ENCODE measurements around the gene TUBB2A. TPM values are rescaled to one million over a fixed set of nuclear protein-coding genes. Genes with fewer than 3 reads are reported as not detected.

The TUBB2A gene
- polyA plus RNA-seq, 1 of the 3 experiments (the other 2 are of a cell fraction): 199 TPM

- CTCF ChIA-PET: no interaction called here
- WGBS (ENCODE audit: low lambda C conversion rate): 84% methylated on average over 8 of the region's 8 CpGs
- no peaks in the 10 kb centered on the region for H3K79me2 ChIP-seq (ENCODE audit: insufficient read depth)
These were observed 12.8 kb downstream of the TUBB2A start for GRCh38 chr6:3144571-3144970.

GRCh38 chr6:3143158-3143557 lies 14.2 kb downstream of the TUBB2A start:
- Histone ChIP-seq H3K4me3 (ENCODE audit: low read depth in 2 of 2, low read length in 1 of 2) (no peak overlapping the region), H3K9me2 (no peaks in the 10 kb centered on the region), H3K4me1 (ENCODE audit: control insufficient read depth in 1 of 2, insufficient read depth in 2 of 2, low read depth in 1 of 2, low read length in 1 of 2) (no peaks in the 10 kb centered on the region), H3F3A (replicated peaks; ENCODE audit: insufficient read depth) (no peaks in the 10 kb centered on the region), H3K9ac (no peak overlapping the region), H3K27ac (ENCODE audit: low read depth in 2 of 2, low read length in 1 of 2) (no peak overlapping the region), H3K9me3 (no peaks in the 10 kb centered on the region), H3K27me3 (ENCODE audit: insufficient read depth) (no peaks in the 10 kb centered on the region), H3K79me2 (ENCODE audit: insufficient read depth) (no peaks in the 10 kb centered on the region), H2AFZ (ENCODE audit: low read depth) (no peak overlapping the region), H4K20me1 (ENCODE audit: insufficient read depth) (no peaks in the 10 kb centered on the region), H3K4me2 (no peak overlapping the region), H3K36me3 (replicated peaks in 1 of 2; ENCODE audit: control insufficient read depth in 1 of 2, insufficient read depth in 2 of 2, low read length in 1 of 2) (peaks cover 22 to 49% of the 10 kb centered on the region in 2 experiments)
- no peak for DNase-seq
- ChIA-PET CTCF (interaction anchor here (0.7 kb wide), 1 partner anchor 97 kb away, joined by 3 read pairs; no protein-coding TSS in a partner anchor), POLR2A (interaction anchor here (1.0 kb wide), 1 partner anchor 116 kb away, joined by 3 read pairs; the partner anchor contains the start of gene PSMG4)
- 92% methylated on average over 6 of the region's 6 CpGs for WGBS (ENCODE audit: low lambda C conversion rate)
- no peak for TF ChIP-seq MXI1 (IDR thresholded peaks at IDR 0.05; ENCODE audit: low read depth, low read length)
- TF ChIP-seq SIN3A (IDR thresholded peaks at IDR 0.05; ENCODE audit: borderline replicate concordance, low read depth, low read length): no peak
- TF ChIP-seq GATA2 (CRISPR knock-in tag; IDR thresholded peaks at IDR 0.05): no peak
- TF ChIP-seq EZH2phosphoT487 (IDR thresholded peaks at IDR 0.05; ENCODE audit: borderline replicate concordance, low read depth): no peak
- TF ChIP-seq, protein P1, sequence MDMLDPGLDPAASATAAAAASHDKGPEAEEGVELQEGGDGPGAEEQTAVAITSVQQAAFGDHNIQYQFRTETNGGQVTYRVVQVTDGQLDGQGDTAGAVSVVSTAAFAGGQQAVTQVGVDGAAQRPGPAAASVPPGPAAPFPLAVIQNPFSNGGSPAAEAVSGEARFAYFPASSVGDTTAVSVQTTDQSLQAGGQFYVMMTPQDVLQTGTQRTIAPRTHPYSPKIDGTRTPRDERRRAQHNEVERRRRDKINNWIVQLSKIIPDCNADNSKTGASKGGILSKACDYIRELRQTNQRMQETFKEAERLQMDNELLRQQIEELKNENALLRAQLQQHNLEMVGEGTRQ (IDR thresholded peaks at IDR 0.05; ENCODE audit: borderline replicate concordance, low read depth, low read length): no peak
- no peak for TF ChIP-seq CHD2 (IDR thresholded peaks at IDR 0.05; ENCODE audit: low read length, partially characterized antibody)
- TF ChIP-seq, protein P2, sequence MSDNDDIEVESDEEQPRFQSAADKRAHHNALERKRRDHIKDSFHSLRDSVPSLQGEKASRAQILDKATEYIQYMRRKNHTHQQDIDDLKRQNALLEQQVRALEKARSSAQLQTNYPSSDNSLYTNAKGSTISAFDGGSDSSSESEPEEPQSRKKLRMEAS (IDR thresholded peaks at IDR 0.05; ENCODE audit: low read depth): no peak
- no peak for TF ChIP-seq EP300 (IDR thresholded peaks at IDR 0.05; ENCODE audit: borderline replicate concordance in 1 of 2, low read depth in 1 of 2, low read length in 1 of 2)

More at GRCh38 chr6:3144571-3144970, 12.8 kb downstream of the TUBB2A start:
- POLR2A ChIA-PET: no interaction called here
- no peak overlapping the region for H3K4me3 ChIP-seq (ENCODE audit: low read depth in 2 of 2, low read length in 1 of 2)
- H3K27ac ChIP-seq (ENCODE audit: low read depth in 2 of 2, low read length in 1 of 2): no peak overlapping the region
- no peaks in the 10 kb centered on the region for H3K27me3 ChIP-seq (ENCODE audit: insufficient read depth)
- no peaks in the 10 kb centered on the region for H3K4me1 ChIP-seq (ENCODE audit: control insufficient read depth in 1 of 2, insufficient read depth in 2 of 2, low read depth in 1 of 2, low read length in 1 of 2)
- DNase-seq: no peak
- H3K4me2 ChIP-seq: no peak overlapping the region
- H2AFZ ChIP-seq (ENCODE audit: low read depth): no peak overlapping the region
- no peaks in the 10 kb centered on the region for H3K9me2 ChIP-seq
- peaks cover 21 to 38% of the 10 kb centered on the region in 2 experiments for H3K36me3 ChIP-seq (replicated peaks in 1 of 2; ENCODE audit: control insufficient read depth in 1 of 2, insufficient read depth in 2 of 2, low read length in 1 of 2)
- H4K20me1 ChIP-seq (ENCODE audit: insufficient read depth): no peaks in the 10 kb centered on the region
- TF ChIP-seq MEF2A (IDR thresholded peaks at IDR 0.05; ENCODE audit: borderline replicate concordance, low read depth) (no peak), IRF3 (IDR thresholded peaks at IDR 0.05; ENCODE audit: low read depth, low read length) (no peak)
- TF ChIP-seq, protein P3, sequence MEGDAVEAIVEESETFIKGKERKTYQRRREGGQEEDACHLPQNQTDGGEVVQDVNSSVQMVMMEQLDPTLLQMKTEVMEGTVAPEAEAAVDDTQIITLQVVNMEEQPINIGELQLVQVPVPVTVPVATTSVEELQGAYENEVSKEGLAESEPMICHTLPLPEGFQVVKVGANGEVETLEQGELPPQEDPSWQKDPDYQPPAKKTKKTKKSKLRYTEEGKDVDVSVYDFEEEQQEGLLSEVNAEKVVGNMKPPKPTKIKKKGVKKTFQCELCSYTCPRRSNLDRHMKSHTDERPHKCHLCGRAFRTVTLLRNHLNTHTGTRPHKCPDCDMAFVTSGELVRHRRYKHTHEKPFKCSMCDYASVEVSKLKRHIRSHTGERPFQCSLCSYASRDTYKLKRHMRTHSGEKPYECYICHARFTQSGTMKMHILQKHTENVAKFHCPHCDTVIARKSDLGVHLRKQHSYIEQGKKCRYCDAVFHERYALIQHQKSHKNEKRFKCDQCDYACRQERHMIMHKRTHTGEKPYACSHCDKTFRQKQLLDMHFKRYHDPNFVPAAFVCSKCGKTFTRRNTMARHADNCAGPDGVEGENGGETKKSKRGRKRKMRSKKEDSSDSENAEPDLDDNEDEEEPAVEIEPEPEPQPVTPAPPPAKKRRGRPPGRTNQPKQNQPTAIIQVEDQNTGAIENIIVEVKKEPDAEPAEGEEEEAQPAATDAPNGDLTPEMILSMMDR (IDR thresholded peaks at IDR 0.05): no peak
- no peaks in the 10 kb centered on the region for H3F3A ChIP-seq (replicated peaks; ENCODE audit: insufficient read depth)
- H3K9ac ChIP-seq: no peak overlapping the region
- no peaks in the 10 kb centered on the region for H3K9me3 ChIP-seq

Data from SK-N-SH (cell line).